Fibroblast of skin of left quadriceps (primary cell): ENCODE measurements around the gene ZCCHC2.

ENCODE experiments used
- DNase-seq, 2 experiments: peaks; one replicate each; pipeline ENCODE4 v3.0.0-alpha.2; 2013; ENCODE audit warnings: low read depth in 2 of 2

The ZCCHC2 gene

DNA sequence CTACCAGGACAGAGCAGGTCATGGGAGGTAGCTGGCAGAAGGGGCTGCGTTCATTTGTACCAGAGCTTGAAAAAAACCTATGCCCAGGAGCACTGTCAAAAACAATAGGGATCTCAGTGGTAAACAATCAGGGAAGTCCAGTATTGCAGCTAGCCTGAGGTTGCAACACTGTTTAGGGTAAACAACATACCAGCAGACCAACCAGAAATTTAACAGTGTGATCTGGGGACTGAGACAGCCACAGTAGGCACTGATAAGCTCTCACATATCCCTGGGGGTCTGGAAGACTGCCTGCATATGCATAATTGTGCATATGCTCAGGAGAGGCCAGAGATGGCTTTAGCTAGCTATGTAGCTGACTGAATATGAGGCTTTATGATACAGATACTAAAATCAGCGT is 12.0 kb upstream of the ZCCHC2 start:
- no peak for DNase-seq

DNA sequence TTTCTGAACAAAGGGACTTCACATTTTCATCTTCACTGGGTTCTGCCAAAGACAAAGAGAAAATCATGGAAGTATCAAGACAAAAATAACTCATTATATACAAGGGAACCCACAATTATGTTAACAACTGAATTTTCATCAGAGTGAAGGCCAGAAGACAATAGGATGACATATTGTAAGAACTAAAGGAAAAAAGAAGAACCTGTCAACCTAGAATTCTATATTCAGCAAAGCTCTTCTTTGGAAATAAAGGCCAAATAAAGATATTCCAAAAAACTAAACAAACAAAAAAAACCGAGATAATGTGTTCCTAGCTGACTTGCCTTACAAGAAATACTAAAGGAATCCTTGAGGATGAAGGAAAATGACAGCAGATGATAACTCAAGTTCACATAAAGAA is 10.3 kb upstream of the ZCCHC2 start:
- DNase-seq = no peak

DNA sequence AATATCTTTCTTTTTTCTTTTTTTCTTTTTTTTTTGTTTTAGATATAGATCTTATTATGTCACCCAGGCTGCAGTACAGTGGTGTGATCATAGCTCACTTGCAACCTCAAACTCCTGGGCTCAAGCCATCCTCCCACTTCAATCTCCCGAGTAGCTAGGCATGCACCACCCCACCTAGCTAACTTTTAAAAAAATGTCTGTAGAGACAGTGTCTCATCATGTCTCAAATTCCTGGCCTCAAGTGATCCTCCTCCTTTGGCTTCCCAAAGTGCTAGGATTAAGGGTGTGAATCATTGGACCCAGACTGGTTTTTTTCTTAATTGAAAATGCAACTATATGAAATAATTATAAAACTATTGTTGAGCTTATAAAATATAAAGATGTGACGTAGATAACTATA is 9.8 kb upstream of the ZCCHC2 start:
- DNase-seq = no peak

DNA sequence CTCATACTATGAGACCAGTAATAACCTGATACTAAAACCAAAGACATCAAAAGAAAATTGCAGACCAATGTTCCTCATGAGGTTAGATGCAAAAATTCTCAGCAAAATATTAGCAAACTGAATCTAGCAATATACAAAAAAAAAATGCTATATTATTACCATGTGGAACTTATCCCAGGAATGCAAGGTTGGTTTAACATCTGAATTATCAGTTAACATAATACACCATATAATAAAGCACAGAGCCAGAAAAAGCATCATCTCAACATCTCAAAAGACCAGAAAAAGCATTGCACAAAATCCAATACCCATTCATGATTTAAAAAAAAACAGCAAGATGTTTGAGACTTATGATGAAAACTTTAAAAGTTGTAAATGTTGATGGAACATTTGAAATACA is 8.3 kb upstream of the ZCCHC2 start:
- DNase-seq = no peak

DNA sequence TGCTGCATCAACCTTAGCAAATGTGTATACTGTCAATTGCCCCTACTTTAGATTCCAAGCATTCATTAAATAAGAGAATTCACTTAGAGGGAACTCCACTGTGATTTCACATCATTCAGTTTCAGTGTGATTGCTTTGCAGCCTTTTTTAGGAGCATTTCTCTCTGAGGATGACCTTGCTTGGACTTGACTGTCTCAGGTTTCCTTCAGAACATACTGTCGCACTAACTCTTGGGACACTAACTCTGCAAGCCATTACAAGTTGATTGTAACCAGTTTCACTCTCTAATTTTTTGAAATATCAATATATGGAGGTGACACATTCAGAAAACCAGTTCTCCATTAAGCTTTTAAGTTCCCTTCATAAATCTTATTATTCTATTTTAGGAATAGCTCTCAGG is 6.6 kb upstream of the ZCCHC2 start:
- DNase-seq = no peak

DNA sequence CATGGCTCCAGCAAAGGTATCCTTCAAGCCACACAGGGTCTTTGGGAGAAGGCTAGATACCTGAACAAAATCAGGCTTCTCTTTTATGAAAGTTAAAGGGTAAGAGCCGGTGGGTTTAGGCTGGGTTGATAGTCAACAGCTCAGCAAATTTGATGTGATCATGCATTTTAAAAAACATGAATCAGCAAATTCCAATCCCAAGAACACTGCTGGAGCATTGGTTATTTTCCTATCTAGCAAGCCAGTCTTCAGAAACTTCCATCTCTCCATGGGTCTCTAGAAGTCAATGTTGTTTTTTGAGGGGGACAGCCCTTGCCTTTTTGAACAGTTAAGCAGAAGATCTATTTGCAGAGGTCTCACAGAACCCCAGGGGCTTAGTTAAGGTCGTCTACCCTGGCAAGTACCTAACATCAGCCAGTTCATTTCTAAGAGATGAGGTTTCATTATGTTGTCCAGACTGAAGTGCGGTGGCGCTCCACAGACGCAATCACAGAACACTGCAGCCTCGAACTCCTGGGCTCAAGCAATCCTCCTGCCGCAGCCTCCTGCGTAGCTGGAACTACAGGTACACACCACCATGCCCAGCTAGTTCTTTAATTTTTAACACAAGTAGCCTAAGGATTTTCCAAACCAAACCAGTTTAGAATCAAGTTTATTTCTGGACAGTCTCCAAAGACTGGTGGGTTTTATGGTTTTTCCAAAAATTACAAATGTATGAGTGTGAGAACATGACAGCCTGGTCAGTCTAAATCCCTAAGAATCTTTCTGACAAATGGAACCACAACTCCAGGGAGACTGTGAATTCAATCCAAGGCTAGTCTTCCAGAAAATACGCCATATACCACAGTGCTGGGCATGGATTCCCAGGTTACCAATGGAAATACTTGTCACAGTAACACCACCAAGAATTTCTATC is 4.1 kb upstream of the ZCCHC2 start:
- no peak for DNase-seq

DNA sequence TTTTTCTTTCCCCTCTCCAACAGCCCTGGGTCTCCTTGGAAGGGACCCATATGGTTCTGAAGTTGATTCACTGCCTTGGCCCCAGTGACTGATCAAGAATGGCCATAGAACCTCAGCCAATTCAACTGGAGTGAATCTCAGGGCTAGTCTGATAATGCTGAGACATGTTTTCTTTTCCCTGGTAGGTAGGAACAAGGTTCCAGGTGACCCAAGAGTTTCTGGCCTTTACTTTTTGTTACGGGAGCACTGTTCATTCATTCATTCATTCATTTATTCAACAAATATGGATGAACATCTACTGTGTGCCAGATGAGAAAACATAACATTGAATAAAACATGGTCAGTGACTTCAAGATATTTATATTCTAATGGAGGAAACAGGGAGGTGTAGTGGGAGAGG is 3.1 kb upstream of the ZCCHC2 start:
- no peak for DNase-seq

DNA sequence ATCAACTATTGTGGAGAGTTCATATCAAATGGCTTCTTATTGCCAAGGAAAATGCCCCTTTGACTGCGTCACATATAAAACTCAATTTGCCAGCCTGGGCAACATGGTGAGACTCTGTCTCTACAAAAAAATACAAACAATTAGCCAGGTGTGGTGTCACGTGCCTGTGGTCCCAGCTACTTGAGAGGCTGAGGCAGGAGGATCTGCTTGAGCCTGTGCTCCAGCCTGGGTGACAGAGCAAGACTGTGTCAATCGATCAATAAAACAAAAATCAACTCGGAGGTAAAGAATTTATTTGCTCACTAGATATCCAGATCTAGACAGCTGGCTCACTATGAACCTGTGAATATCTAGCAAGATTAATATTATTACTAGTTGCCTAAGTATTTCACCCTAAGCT is 1.7 kb upstream of the ZCCHC2 start:
- DNase-seq = no peak

DNA sequence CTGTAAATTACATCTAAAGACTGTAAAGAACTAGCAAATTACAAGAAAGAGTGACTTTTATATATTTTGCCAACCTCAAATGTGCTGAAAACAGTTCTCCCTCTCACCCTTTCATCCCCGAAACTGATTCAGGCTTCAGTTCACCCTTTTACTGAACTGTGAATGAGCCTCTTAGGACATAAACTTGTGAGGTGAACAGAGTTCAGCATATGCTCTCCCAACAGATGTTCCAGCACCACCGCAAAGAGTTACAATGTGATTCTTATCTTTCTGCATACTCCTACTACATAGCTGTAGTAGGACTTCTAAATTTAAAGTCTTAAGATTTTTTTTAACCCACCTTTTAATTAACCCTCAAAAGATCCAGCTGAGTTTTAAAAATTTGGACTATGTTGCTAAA is 1.2 kb upstream of the ZCCHC2 start:
- no peak for DNase-seq

DNA sequence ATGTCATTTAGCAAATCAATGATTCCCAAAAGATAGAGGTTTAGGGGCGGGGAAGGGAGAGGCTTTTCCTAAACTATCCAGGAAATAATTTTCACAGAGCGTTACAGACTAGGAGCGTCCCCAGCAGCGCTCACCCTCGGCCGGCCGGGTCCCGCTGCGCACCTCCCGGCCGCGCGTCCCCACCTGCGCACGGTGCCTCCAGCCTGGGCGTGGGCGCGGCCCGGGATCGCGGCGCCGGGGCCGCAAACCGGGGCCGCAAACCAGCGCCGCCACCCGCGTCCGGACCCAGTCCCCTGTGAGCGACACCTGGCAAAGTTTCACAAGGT is 684 bp upstream of the ZCCHC2 start:
- no peak for DNase-seq

DNA sequence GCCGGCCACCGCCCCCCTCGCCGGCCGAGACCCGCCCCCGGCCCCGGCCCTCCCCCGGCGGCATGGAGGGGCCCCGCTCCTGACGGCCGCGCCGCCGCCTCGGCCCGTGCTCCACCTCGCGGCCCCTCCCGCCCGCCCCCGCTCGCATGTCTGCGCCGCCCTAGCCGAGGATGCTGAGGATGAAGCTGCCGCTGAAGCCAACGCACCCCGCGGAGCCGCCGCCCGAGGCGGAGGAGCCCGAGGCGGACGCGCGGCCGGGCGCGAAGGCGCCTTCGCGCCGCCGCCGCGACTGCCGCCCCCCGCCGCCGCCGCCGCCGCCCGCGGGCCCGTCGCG is 397 bp downstream of the ZCCHC2 start:
- DNase-seq = no peak

DNA sequence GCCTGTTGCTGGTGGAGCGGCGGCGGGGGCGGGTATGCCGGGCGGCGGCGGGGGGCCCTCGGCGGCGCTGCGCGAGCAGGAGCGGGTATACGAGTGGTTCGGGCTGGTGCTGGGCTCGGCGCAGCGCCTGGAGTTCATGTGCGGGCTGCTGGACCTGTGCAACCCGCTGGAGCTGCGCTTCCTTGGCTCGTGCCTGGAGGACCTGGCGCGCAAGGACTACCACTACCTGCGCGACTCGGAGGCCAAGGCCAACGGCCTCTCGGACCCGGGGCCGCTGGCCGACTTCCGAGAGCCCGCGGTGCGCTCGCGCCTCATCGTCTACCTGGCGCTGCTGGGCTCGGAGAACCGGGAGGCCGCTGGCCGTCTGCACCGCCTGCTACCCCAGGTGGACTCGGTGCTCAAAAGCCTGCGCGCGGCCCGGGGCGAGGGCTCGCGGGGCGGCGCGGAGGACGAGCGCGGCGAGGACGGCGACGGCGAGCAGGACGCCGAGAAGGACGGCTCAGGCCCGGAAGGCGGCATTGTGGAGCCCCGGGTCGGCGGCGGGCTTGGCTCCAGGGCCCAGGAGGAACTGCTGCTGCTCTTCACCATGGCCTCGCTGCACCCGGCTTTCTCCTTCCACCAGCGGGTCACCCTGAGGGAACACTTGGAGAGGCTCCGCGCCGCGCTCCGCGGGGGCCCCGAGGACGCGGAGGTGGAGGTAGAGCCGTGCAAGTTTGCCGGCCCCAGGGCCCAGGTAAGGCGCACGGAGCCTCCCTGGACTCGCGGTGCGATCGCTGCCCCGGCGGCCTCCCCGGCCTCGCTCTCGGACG is 1.0 kb downstream of the ZCCHC2 start:
- DNase-seq = no peak

DNA sequence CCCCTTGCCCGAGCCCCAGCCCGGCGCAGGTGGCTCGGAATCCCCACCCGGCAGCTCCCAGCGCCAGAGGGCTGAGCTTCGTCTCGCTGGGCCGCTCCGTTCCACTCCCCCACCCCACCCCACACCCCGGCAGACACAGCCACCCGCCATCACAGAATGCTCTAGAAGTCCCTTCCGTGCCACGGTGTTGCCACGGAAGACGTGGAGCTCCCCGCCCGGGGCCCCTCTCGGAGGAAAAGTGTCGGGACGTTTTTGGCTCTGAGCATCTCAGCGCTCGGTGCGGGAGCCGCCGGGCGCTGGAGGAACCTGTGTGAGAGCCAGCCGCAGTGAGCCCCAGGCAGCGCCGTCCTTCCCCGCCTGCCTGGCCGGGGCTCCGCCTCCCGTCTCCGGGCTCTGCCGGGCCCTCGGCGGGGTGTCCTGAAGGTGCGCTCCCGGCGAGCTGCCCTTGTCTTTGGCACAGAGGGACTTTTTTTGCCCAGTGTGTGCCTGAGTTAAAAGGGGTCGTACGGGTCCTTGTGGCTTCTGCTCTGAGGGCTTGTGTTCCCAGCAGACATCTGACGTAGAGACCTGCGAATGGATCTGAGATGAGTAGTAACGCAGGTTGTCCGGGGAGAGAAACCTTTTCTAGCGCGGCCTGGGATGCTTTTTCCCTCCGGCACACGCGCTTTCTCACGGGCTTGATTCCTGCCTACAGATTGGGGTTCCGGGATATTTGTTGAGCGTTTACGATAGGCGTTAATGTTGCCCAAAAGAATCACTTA is 1.8 kb downstream of the ZCCHC2 start:
- no peak for DNase-seq

DNA sequence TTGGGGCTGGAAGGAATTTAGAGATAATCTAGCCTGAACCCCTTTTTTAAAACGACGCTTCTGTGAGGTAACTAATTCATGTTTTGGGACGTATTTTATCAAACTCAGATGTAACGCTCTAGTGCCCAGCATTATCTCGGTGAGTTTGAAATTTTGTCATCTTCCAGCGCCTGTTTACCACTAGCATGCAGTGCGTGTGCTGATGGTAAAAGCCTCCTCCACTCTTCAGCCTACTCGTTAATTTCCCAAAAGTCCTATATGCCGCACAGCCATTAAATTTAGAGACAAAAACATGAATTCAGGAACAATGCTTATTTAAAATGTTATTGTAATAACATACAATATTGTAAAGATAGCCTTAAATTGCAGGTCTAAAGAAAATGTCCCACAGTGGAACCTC is 2.8 kb downstream of the ZCCHC2 start:
- no peak for DNase-seq

DNA sequence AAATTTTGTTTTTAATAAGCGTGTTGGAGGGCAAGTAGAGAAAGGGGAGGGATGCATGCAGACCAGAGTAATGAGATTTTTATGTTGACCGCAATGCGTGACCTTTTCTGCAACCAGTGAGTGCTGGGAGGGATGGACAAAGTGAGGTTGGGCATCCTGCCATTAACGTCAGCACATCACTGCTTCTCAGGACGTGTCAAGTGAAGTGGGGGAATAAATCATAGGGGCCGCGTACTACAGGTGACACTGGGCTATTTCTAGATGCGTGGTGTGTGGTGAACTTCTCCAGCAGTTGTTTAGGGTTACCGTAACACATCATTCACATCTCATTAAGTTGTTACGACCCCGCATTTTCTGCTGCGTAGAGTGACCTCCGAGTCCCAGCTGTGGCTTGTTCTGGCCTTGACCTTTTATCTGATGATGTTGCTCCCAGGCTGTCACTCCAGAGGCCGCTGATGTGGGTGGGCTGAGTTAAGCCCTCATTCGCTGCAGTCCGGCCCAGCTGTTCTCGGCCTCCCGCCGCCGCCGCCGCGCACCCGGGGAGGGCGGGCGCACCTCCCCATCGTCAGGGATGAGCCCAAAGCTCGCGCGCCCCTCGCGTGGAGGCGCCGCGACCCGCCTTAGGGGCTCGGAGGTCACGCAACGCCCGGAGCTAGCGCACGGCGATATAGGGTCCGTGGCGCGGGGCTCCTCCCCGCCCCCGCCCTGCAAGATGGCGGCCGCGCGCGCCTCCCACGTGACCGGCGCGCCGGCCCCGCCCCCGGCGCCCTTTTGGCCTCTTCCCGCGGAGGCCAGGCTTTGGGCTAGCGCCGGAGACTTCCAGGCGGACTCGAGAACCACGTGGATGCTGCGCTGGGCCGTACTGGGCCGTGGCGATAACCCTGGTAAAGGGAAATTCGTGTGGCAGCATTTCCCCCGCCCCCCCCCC is 3.5 kb downstream of the ZCCHC2 start:
- no peak for DNase-seq

DNA sequence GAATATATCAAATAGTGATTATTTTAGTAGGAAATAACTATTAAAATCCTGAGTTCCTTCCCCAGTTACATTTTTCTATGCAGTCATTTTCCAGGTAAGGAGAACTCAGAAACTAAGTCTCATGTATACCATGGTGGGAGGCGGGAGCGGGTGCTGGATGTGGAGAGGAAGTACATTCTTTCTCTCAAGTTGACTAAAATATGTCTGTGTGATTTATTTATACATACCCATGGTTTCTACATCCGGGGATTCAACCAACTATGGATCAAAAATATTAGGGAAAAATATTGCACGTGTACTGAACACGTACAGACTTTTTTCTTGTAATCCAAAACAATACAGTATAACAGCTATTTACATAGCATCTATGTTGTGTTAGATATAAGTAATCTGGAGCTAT is 6.8 kb downstream of the ZCCHC2 start:
- DNase-seq = no peak

DNA sequence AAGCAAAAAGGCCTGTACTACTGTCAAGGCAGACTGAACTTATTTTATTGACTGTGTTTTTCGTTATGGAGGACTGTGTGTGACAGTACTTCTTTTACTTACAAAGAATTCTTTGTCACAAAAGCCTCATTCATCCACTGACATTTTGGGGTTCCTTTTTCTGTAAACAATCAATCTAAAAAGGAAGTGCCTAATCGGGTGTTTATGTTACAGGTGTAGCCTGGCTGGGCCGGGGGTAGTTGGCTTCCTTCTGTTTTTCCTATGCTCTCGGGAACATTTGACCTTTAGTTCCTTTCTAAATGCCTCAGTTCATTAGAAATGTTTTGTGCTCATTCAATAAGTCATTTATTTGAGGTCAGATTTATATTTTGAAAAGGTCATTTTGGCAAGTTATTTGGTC is 8.3 kb downstream of the ZCCHC2 start:
- no peak for DNase-seq

DNA sequence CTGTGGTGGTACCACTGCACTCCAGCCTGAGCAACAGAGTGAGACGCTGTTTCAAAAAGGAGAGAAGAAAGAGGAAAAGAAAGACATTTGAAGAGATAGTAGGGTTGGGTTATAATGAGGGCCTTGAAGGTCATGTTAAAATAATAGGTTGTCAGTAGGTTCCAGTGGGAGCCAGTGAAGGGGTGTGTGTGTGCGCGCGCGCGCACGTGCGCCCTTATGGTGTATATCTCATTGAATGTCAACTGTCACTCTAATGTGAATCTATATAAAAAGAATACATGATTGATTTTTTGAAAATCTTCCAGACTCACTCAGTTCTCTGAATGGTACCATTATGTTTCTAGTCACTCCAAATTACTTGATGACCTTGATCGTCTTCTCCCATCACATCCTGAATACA is 9.1 kb downstream of the ZCCHC2 start:
- DNase-seq = no peak

DNA sequence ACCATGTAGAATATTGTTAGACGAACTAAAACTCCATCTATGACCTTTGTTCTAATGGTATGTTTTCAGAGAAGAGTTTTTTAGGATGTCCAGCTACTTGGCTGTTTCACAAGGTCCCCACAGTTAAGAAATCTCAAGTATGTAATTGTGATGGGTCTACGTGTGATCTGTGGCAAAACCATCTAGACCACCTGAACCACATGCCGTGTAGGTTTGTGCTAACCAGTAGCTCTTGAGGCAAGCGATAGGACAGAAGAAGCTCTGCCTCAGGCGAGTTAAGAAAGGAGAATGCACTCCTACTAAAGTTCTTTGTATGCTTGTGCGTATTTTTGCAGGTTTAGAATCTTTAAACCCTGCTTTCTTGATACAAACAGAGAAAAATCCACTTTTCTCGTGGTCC is 13.2 kb downstream of the ZCCHC2 start:
- no peak for DNase-seq

DNA sequence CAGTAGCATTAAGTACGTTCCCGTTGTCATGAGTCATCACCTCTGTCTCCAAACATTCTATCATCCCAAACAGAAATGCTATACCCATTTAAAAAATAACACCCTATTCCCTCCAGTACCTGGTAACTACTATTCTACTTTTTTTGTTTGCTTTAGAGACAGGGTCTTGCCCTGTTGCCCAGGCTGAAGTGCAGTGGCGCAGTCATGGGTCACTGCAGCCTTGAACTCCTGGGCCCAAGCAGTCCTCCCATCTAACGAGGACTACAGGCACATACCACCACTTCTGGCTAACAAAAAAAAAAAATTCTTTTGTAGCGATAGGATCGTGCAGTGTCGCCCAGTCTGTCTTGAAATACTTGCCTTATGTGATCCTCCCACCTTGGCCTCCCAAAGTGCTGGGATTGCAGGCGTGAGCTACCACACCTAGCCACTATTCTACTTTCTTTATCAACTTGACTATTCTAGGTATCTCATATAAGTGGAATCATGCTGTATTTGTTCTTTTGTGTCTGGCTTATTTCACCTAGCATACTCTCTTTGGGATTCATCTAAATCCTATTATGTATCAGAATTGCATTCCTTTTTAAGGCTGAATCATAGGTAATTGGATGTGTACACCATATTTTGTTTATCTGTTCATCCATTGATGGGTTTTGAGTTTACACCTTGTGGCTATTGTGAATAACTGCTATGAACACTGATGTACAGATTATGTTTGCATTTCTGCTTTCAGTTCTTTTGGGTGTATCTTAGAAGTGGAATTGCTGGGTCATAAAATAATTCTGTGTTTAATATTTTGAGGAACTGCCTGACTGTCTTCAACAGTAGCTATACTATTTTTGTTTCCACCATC is 14.4 kb downstream of the ZCCHC2 start:
- no peak for DNase-seq

DNA sequence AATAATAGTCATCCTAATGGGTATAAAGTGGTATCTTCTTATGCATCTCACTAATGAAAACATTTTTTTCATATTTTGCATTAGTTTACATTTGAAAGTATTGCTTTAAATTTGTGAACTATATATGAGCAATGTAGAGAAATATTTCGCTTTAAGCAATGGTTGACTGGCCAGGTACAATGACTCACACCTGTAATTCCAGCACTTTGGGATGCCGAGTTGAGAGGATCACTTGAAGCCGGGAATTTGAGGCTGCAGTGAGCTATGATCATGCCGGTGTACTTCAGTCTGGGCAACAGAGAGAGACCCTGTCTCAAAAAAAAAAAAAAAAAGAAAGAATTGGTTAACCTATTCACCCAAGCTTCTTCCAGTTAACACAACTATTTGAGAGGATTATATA is 15.1 kb downstream of the ZCCHC2 start:
- DNase-seq = no peak
